Dendritic cell treated with granulocyte-macrophage colony-stimulating factor and Interleukin-4, amounts not matched to agents 40 ng/mL and 50 ng/mL, for 4 days (primary cell): ENCODE results near the gene GOLGA1.
A peak's percentile ranks its signal among the peaks of the same experiment; 100 is the strongest.

Experiments used
- H3K27ac Mint-ChIP-seq: one replicate; pipeline ENCODE4 v1.8.0; 2022; ENCODE audit warnings: mild to moderate bottlenecking, mixed read lengths
- H3K27me3 Mint-ChIP-seq: one replicate; pipeline ENCODE4 v1.8.0; 2022; ENCODE audit warnings: mild to moderate bottlenecking, mixed read lengths
- H3K36me3 Mint-ChIP-seq: one replicate; pipeline ENCODE4 v1.8.0; 2022; ENCODE audit warnings: low read depth, mixed read lengths
- H3K4me1 Mint-ChIP-seq: one replicate; pipeline ENCODE4 v1.8.0; 2022; ENCODE audit warnings: low read depth, mixed read lengths
- H3K4me3 Mint-ChIP-seq: one replicate; pipeline ENCODE4 v1.8.0; 2022; ENCODE audit warnings: mild to moderate bottlenecking, moderate library complexity, mixed read lengths
- H3K9me3 Mint-ChIP-seq: one replicate; pipeline ENCODE4 v1.8.0; 2022; ENCODE audit warnings: mixed read lengths
- intact Hi-C: fragments of 100-400 bp; cut with micrococcal nuclease; formaldehyde crosslinking; loops from one replicate; pipeline ENCODE4 v1.15.0; 2022

Gene GOLGA1

DNA sequence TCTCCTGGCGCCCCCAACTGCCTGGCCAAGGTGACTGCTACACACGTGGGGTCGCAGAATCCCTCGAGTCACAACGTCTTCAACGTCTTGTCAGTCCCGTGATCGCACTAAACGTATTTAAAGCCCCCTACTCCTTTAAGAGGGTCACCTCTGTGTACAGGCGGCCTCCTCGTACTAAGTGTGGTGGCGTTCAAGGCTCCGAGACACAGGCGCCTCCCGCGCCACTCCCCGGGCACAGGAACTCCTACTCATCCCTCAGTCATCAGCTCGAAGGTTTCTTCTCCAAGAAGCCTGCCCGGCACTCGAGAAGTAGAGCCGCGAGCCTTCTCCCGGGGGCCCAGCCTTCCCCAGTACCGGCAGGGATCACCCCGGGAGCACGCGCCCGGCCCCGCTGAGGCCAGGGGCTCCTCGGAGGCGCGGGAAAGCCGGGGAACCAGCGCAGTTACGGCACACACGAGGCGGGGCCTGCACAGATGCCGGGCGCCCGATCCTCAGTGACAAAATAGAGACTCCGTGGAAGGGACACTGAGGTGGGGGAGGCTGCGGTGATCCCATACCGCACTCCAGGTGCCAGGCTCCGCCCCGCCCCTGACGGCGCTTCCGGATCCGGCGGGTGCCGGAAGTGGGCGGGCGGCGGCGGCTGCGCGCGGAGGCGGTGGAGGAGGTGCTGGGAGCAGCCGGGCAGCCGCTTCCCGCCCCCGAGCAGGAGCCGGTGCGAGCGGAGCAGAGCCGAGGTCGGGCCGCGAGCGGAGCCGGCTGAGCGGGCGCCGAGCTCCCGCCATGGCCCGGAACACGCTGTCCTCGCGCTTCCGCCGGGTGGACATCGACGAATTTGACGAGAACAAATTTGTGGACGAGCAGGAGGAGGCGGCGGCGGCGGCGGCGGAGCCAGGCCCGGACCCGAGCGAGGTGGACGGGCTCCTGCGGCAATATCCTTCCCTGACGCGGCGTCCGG, 72.1 kb downstream of the GOLGA1 start:
- H3K27ac Mint-ChIP-seq: peak overlapping the region; percentile 97
- peaks cover 45% of the 10 kb centered on the region for H3K36me3 Mint-ChIP-seq
- no peaks in the 10 kb centered on the region for H3K27me3 Mint-ChIP-seq
- intact Hi-C loops: no loop called here
- peak overlapping the region; percentile 92 for H3K4me3 Mint-ChIP-seq
- no peaks in the 10 kb centered on the region for H3K9me3 Mint-ChIP-seq
- peaks cover 56% of the 10 kb centered on the region for H3K4me1 Mint-ChIP-seq

DNA sequence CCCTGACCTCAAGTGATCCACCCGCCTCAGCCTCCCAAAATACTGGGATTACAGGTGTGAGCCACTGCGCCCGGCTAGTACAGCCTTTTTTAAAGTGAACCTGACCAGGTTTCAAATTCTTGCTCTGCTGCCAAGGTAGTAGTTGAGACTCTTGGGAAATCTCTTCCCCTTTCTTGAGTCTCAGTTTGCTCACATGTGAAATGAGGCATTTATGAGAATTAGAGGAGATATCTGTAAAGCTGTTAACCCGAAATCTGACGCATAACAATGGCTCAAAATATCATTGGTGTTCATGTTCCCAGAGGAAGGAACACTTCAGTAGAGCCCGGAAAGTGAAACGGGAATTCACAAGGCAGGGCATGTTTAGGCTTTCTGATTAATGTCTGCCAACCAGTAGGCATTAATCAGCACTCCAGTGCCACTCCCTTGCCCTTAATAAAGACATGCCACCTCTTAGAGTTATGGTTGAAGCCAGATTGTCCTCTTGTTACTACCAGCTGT, 77.5 kb downstream of the GOLGA1 start:
- H3K27me3 Mint-ChIP-seq: no peaks in the 10 kb centered on the region
- H3K4me3 Mint-ChIP-seq: no peak overlapping the region
- peaks cover 46% of the 10 kb centered on the region for H3K4me1 Mint-ChIP-seq
- H3K36me3 Mint-ChIP-seq: peaks cover 44% of the 10 kb centered on the region
- H3K9me3 Mint-ChIP-seq: no peaks in the 10 kb centered on the region
- intact Hi-C loops: loop anchor here (5.0 kb wide), 1 partner anchor 79 kb away; the partner anchor contains the start of gene GOLGA1
- H3K27ac Mint-ChIP-seq: peak overlapping the region; percentile 52

DNA sequence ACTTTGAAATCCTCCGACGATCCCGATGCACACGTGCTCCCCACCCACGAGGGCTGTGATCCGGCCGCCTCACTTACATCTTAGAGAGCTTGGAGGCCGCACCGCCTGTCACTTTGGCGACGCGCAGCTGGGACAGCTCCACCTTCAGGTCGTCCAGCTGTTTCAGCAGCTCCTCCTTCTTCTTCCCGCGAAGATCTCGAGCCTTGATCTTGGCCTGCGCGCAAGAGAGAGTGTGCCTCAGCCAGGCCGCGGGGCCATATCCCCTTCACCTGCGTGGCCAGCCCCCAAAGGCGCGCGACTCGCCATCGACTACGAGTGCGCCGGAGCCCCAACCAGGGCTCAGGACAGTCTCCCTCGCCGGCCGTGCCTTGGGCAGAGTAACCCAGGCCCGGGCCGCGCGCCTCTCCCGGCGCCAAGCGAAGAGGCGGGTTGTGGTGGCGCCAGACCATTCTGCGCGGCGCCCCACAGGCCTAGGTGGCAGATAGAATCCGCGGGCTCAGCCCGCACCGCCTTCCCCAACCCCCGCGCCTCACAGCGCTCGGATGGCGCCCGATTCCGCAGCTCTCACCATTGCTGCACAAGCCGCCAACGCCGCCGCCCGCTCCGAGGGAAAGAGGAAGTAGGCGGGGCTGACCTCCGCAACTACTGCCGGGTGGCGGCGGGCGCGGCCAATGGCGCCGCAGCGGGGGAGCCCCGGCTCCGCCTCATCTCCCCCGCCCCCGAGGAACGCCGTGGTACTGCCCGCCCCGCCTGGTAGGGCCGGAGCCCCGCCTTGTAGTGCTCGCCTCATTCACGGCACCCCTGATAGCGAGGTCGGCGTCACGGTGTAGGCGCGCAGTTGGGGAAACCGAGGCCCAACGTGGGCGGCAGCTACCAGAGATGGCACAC, 79.3 kb downstream of the GOLGA1 start, which contains the start of the genes ARPC5L and RPL35:
Gene ARPC5L, plus strand, starts transcription at position 789 of the 888 bp plus-strand sequence. CDS start 7,161 bp downstream, outside the sequence.
Gene RPL35, minus strand, starts transcription at position 616 of the 888 bp plus-strand sequence. Its CDS starts 45 bp downstream, at position 571.
- Mint-ChIP-seq H3K4me3 (peak within 1 kb of the TSS; percentile 94), H3K27me3 (no peaks in the 10 kb centered on the region), H3K36me3 (peaks cover 59% of the 10 kb centered on the region), H3K27ac (peak within 1 kb of the TSS; percentile 93), H3K4me1 (peaks cover 37% of the 10 kb centered on the region), H3K9me3 (no peaks in the 10 kb centered on the region)
- intact Hi-C loops: loop anchor here (5.0 kb wide), 1 partner anchor 81 kb away; the partner anchor contains the start of gene GOLGA1

DNA sequence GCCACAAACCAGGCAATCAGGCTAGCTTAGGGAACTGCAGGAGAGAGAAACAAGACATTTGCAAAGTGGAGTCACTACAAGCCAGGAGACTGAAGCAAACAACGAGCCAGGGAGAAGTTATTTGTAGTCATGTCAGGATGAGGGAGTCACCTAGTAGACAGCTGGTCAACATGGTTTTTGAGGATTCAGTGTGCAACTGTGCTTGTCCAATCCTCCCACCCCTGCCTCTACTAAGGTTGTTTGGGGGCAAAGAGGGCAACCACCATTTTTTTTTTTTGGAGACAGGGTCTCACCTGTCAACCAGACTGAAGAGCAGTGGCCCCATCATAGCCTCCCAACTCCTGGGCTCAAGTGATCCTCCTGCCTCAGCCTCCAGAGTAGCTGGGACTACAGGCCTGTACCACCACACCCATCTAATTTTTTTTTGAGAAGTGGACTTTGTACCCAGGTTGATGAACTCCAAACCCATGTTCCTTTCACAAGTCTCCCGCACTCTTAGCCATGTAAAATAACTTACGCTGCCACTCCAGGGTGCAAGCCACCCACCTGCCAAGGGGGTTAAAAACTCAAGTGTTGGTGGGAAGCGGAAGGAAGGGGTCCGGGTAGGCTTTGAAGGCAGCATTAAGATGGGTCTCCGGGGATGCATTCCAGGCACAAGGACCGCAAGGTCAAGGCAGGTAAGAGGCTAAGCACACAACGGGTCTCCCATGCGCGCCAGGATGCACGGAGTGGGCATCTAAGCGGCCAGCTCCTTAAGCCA, 80.1 kb downstream of the GOLGA1 start:
- peak overlapping the region; percentile 94 for H3K4me3 Mint-ChIP-seq
- H3K9me3 Mint-ChIP-seq: no peaks in the 10 kb centered on the region
- intact Hi-C loops: loop anchor here (5.0 kb wide), 1 partner anchor 82 kb away; the partner anchor contains the start of gene GOLGA1
- no peaks in the 10 kb centered on the region for H3K27me3 Mint-ChIP-seq
- peak overlapping the region; percentile 93 for H3K27ac Mint-ChIP-seq
- H3K36me3 Mint-ChIP-seq: peaks cover 64% of the 10 kb centered on the region
- peaks cover 37% of the 10 kb centered on the region for H3K4me1 Mint-ChIP-seq

DNA sequence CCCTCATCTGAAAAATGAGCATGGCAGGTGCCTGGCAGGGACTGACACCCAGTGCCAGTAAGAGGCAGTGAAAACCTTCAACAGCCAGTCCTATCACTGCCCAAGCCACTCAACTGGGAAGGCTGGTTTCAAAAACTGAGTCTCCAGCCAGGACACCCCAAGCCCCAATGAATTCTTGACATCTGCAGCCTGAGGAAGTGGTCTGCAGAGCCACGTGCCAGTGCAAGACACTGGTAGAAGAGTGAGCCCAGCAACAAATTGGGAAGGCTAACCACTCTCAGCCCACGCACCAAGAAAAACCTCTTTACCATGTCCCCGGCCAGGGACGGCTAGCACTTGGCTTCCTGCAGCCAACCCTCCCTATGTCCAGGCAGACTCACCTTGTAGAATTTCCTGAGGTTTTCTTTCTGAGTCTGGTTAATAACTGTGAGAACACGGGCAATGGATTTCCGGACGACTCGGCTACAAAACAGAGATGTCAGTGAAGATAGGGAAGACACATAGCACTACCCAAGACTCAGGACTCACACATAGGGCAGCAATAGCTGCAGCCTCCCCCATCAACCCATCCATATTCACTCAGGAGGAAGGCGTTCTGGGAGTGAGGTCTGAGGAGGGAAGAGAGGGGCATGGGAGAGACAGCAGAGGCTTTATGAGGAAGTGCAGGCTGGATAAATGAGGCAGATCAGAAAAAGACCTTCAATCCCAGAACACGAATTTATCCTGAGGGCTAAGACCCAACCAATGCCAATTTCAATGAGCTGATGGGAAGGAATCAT, 80.9 kb downstream of the GOLGA1 start:
- intact Hi-C loops: loop anchor here (5.0 to 10.0 kb wide), 2 partner anchors 82 to 245 kb away; partner anchors contain the start of gene GOLGA1
- peaks cover 37% of the 10 kb centered on the region for H3K4me1 Mint-ChIP-seq
- H3K27me3 Mint-ChIP-seq: no peaks in the 10 kb centered on the region
- H3K27ac Mint-ChIP-seq: peak overlapping the region; percentile 93
- H3K4me3 Mint-ChIP-seq: peak overlapping the region; percentile 94
- no peaks in the 10 kb centered on the region for H3K9me3 Mint-ChIP-seq
- peaks cover 64% of the 10 kb centered on the region for H3K36me3 Mint-ChIP-seq

DNA sequence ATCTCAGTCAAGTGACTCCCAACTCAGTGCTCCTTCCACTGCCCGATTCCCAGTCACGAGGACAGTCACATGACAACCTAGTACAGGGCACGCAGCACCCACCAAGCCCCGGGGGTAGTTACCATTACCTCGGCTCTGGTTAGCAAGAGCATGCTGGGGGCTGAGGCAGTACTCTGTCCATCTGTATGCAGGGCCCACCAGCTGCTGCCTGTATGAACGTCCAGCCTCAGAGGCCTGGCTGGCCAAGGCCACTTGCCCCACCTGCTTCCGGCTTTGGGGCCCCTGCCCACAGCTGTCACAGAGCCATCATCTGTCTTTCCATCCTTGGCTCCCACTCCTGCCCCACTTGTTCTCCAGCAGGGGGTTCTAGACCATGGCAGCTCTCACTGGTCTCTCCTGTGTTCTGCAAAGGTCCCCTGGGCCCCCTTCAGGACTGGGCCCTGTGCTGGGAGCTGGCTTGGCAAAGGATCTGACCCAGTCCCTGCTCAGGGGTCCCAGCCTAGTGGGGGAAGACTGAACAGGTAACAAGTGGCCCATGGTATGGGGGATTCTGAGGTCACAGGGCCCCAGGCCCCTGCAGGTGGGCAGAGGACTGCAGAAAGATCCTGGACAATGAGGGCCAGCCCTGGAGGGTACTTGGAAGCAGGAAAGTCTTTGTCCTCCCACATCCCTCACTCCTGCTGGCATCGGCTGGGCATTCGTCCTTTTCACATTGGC, 82.4 kb downstream of the GOLGA1 start:
- intact Hi-C loops: loop anchor here (10.0 kb wide), 1 partner anchor 244 kb away; no protein-coding TSS in a partner anchor
- peaks cover 30% of the 10 kb centered on the region for H3K4me1 Mint-ChIP-seq
- no peak overlapping the region for H3K4me3 Mint-ChIP-seq

DNA sequence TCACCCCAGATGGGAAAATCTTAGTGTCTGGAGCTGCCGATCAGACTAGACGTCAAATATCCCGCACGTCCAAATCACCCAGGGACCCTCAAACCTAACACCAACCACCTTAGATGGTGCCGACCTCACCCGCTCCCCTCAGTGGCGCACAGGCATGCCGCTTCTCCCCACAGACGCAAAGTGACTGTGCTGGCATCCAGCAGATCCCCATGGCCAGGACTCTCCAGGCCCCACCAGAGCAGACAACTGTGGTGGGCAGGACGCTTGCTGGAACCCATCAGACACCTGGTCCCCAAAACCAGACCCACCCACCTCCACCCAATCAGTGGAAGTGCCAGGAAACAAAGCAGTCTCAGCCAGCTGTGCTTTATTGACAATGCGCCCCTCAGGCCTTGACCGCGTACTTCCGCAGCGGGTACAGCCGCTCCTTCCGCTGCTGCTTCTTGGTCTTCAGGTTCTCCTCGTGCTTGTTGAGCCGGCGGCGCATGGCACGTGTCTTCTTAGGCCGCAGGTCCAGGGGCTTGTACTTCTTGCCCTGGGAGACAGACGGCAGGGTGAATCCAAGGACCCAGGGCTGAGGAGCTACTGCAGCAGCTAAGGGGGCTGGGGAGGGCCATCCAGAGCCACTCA, 83.2 kb downstream of the GOLGA1 start:
- H3K36me3 Mint-ChIP-seq: peaks cover 64% of the 10 kb centered on the region
- no peak overlapping the region for H3K4me3 Mint-ChIP-seq
- intact Hi-C loops: loop anchor here (10.0 kb wide), 1 partner anchor 243 kb away; no protein-coding TSS in a partner anchor
- H3K27ac Mint-ChIP-seq: no peak overlapping the region
- H3K9me3 Mint-ChIP-seq: no peaks in the 10 kb centered on the region
- peaks cover 12% of the 10 kb centered on the region for H3K27me3 Mint-ChIP-seq
- H3K4me1 Mint-ChIP-seq: peaks cover 31% of the 10 kb centered on the region

More for the DNA sequence above, 82.4 kb downstream of the GOLGA1 start:
- Mint-ChIP-seq H3K27ac (no peak overlapping the region), H3K36me3 (peaks cover 64% of the 10 kb centered on the region), H3K27me3 (peaks cover 7% of the 10 kb centered on the region), H3K9me3 (no peaks in the 10 kb centered on the region)

DNA sequence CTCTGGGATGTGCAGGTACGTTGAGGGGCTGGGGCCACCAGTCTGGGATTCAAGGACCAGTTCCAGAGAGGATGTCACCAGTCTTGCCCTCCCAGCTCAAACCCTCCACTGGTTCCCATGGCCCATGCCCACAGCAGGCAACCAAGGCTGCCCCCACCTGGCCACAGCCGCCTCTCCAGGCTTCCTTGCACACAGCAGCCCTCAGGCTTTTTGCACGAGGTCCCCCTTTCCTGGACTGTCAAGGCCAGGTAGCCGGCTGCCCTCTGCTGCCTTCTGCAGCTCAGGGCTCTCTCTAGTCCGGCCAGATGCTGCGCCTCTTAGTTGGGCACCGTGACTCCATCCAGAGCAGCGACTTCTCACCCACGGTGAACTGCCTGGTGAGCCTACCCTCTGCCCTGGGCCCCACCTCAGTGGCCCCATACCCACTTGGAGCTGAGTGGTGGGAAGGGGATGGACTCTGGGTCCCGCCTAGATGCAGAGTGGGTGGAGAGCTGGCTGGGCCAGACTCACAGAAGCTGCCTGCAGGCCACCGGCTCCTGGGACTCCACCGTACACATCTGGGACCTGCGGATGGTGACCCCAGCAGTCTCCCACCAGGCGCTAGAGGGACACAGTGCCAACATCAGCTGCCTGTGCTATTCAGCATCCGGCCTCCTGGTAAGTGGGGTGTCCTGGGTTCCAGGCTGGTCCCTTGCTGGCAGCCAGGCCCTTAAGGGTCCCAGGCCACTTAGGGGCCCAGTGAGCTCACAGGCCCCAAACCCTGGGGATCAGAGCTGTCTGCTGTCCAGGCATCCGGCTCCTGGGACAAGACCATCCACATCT, 84.7 kb downstream of the GOLGA1 start:
- Mint-ChIP-seq H3K27me3 (peaks cover 19% of the 10 kb centered on the region), H3K9me3 (no peaks in the 10 kb centered on the region), H3K27ac (peak overlapping the region; percentile 30), H3K4me1 (peaks cover 28% of the 10 kb centered on the region), H3K4me3 (no peak overlapping the region), H3K36me3 (peaks cover 50% of the 10 kb centered on the region)
- intact Hi-C loops: loop anchor here (10.0 kb wide), 1 partner anchor 241 kb away; no protein-coding TSS in a partner anchor

DNA sequence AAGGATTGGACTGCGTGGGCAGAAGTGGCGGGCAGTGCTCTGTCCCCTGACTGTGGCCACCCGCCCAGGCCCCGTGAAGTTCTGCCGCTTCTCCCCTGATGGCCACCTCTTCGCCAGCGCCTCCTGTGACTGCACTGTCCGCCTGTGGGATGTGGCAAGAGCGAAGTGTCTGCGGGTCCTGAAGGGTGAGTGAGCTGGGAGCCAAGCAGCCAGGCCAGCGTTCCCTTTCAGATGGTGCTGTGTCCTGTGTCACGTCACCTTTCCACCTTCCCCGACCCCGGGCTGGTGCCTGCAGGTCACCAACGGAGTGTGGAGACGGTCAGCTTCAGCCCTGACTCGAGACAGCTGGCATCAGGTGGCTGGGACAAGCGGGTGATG, 85.3 kb downstream of the GOLGA1 start:
- no peak overlapping the region for H3K4me3 Mint-ChIP-seq
- no peaks in the 10 kb centered on the region for H3K9me3 Mint-ChIP-seq
- H3K36me3 Mint-ChIP-seq: peaks cover 44% of the 10 kb centered on the region
- intact Hi-C loops: loop anchor here (10.0 kb wide), 1 partner anchor 241 kb away; no protein-coding TSS in a partner anchor
- peaks cover 22% of the 10 kb centered on the region for H3K4me1 Mint-ChIP-seq
- peak overlapping the region; percentile 30 for H3K27ac Mint-ChIP-seq
- H3K27me3 Mint-ChIP-seq: peaks cover 24% of the 10 kb centered on the region

DNA sequence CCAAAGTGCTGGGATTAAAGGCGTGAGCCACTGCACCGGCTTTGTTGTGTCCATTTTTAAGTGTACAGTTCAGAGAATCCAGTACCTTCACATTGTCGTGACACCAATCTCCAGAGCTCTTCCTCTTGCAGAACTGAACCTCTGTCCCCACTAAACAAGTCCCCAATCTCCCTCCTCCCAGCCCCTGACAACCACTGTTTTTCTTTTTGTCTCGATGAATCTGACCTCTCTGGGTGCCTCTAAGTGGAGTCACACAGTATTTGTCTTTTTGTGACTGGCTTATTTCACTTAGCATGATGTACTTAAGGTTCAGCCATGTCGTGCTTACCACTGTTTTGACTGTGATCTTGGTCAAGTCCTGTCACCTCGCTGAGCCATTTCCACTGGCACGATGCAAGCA, 86.1 kb downstream of the GOLGA1 start:
- Mint-ChIP-seq H3K27ac (peak overlapping the region; percentile 30), H3K9me3 (no peaks in the 10 kb centered on the region), H3K4me1 (peaks cover 14% of the 10 kb centered on the region), H3K4me3 (no peak overlapping the region), H3K36me3 (peaks cover 37% of the 10 kb centered on the region), H3K27me3 (peaks cover 24% of the 10 kb centered on the region)
- intact Hi-C loops: loop anchor here (5.0 to 10.0 kb wide), 2 partner anchors 240 to 517 kb away; no protein-coding TSS in a partner anchor
